OCI-LY3 (cell line): Measurements from ENCODE around the gene IL16.
"Not testable (repeated sequence)": the region's sequence is repeated elsewhere in the genome, so short reads cannot be mapped to it uniquely, and the experiment has no call there.

ENCODE experiments used
- CTCF ChIP-seq: fragments of 200-600, 300-600 bp; sonication (generic); IDR thresholded peaks from 2 replicates; pipeline ENCODE4 v1.5.1; 2014; ENCODE audit warnings: antibody characterized with exemption, low read length, low read depth
- EZH2phosphoT487 ChIP-seq: fragments of 200-600 bp; shearing (Covaris generic); IDR thresholded peaks from 2 replicates; pipeline ENCODE4 v1.6.1; 2018; ENCODE audit warnings: antibody characterized with exemption, mixed run types, low read depth

GRCh38 chr15:81331141-81331540, 134.5 kb downstream of the IL16 start:
- TF ChIP-seq CTCF, EZH2phosphoT487: not testable (repeated sequence)
